SW480 (cell line): Measurements from ENCODE around the gene AKR1B15.
"Not testable (repeated sequence)": the region's sequence is repeated elsewhere in the genome, so short reads cannot be mapped to it uniquely, and the experiment has no call there.

ENCODE experiments used
- DNase-seq: peaks from one replicate; pipeline ENCODE4 v3.0.0-alpha.2; 2016; ENCODE audit warnings: low spot score

AKR1B15 gene

GRCh38 chr7:134548877-134549276 is at the start of gene AKR1B15:
Gene AKR1B15 (plus strand): TSS chr7:134549110. CDS start chr7:134564620, 15,510 bp downstream.
- DNase-seq, result no peak

- no peak for DNase-seq
Observed at GRCh38 chr7:134500406-134500805, 48.5 kb upstream of the AKR1B15 start.

GRCh38 chr7:134500982-134501381 is 47.9 kb upstream of the AKR1B15 start:
- DNase-seq, result no peak

GRCh38 chr7:134502463-134503371 is 46.2 kb upstream of the AKR1B15 start:
- DNase-seq, result no peak

GRCh38 chr7:134504660-134505164 is 44.2 kb upstream of the AKR1B15 start:
- no peak for DNase-seq

- DNase-seq, result no peak
Observed at GRCh38 chr7:134505856-134506255, 43.1 kb upstream of the AKR1B15 start.

- DNase-seq, result no peak
Observed at GRCh38 chr7:134509010-134509409, 39.9 kb upstream of the AKR1B15 start.

GRCh38 chr7:134510646-134511045 is 38.3 kb upstream of the AKR1B15 start:
- no peak for DNase-seq

GRCh38 chr7:134512271-134512670 is 36.6 kb upstream of the AKR1B15 start:
- no peak for DNase-seq

GRCh38 chr7:134513169-134513752 is 35.6 kb upstream of the AKR1B15 start:
- DNase-seq, result peak; percentile 60

GRCh38 chr7:134514106-134514505 is 34.8 kb upstream of the AKR1B15 start:
- DNase-seq, result no peak

- DNase-seq, result peak; percentile 71
Observed at GRCh38 chr7:134514663-134515062, 34.2 kb upstream of the AKR1B15 start.

- peak; percentile 54 for DNase-seq
Observed at GRCh38 chr7:134515569-134516468, 33.1 kb upstream of the AKR1B15 start.

GRCh38 chr7:134520130-134520529 is 28.8 kb upstream of the AKR1B15 start:
- DNase-seq, result no peak

GRCh38 chr7:134522601-134523000 is 26.3 kb upstream of the AKR1B15 start:
- no peak for DNase-seq

- DNase-seq, result not testable (repeated sequence)
Observed at GRCh38 chr7:134525449-134525848, 23.5 kb upstream of the AKR1B15 start.

GRCh38 chr7:134526552-134527248 is 22.2 kb upstream of the AKR1B15 start:
- DNase-seq, result not testable (repeated sequence)

GRCh38 chr7:134527979-134528371 is 20.9 kb upstream of the AKR1B15 start:
- DNase-seq, result no peak

- no peak for DNase-seq
Observed at GRCh38 chr7:134528749-134529148, 20.2 kb upstream of the AKR1B15 start.

GRCh38 chr7:134530460-134530859 is 18.4 kb upstream of the AKR1B15 start:
- no peak for DNase-seq

- no peak for DNase-seq
Observed at GRCh38 chr7:134532180-134532953, 16.5 kb upstream of the AKR1B15 start.
